HL-60 (cell line): ENCODE results near the gene RGS11.

ENCODE experiments used
- DNase-seq, 2 experiments: peaks; one replicate each; pipeline ENCODE4 v3.0.0-alpha.2; 2010 to 2020; ENCODE audit warnings: low read depth in 1 of 2, low spot score in 1 of 2
- H3K27ac ChIP-seq: fragments of 250-450 bp; sonication (Bioruptor Pico); replicated peaks from 2 replicates; pipeline ENCODE4 v1.5.1; 2020; ENCODE audit warnings: mild to moderate bottlenecking, moderate library complexity
- H3K27me3 ChIP-seq: fragments of 250-450 bp; sonication (Bioruptor Pico); 2 replicates; pipeline ENCODE4 v1.5.1; 2021; ENCODE audit warnings: mild to moderate bottlenecking, moderate library complexity; ENCODE audit not compliant: insufficient read depth, poor library complexity, severe bottlenecking
- H3K4me3 ChIP-seq: replicated peaks from 2 replicates; pipeline ENCODE4 v1.5.1; 2011; ENCODE audit warnings: mild to moderate bottlenecking, control low read depth, low read length; ENCODE audit not compliant: insufficient read depth
- CTCF ChIP-seq: IDR thresholded peaks from one replicate; pipeline ENCODE4 v1.5.1; 2011; ENCODE audit warnings: low read length, control low read depth, inconsistent platforms; ENCODE audit not compliant: insufficient read depth
- GABPA ChIP-seq: IDR thresholded peaks from 2 replicates; pipeline ENCODE4 v1.6.1; 2012; ENCODE audit warnings: low read depth
- POLR2AphosphoS5 ChIP-seq: IDR thresholded peaks from 2 replicates; pipeline ENCODE4 v1.6.1; 2012; ENCODE audit warnings: low read depth
- REST ChIP-seq: IDR thresholded peaks from 2 replicates; pipeline ENCODE4 v1.6.1; 2012; ENCODE audit warnings: low read depth; ENCODE audit not compliant: insufficient replicate concordance
- SPI1 ChIP-seq: IDR thresholded peaks from 2 replicates; pipeline ENCODE4 v1.6.1; 2012; ENCODE audit warnings: low read depth, mild to moderate bottlenecking, borderline replicate concordance

RGS11 gene

GRCh38 chr16:279531-279930 lies 3.8 kb upstream of the RGS11 start:
- no peak for DNase-seq
- H3K4me3 ChIP-seq, result no peak overlapping the region
- no peak for TF ChIP-seq REST
- no peak for TF ChIP-seq POLR2AphosphoS5
- no peak for TF ChIP-seq CTCF
- no peak for TF ChIP-seq SPI1
- no peak for TF ChIP-seq GABPA
- no peak overlapping the region for H3K27ac ChIP-seq
- peaks cover 33% of the 10 kb centered on the region for H3K27me3 ChIP-seq

GRCh38 chr16:278863-279366 lies 3.2 kb upstream of the RGS11 start:
- no peak overlapping the region for H3K4me3 ChIP-seq
- TF ChIP-seq POLR2AphosphoS5, result no peak
- no peak for TF ChIP-seq SPI1
- TF ChIP-seq REST, result no peak
- no peak for TF ChIP-seq GABPA
- no peak for TF ChIP-seq CTCF
- peak in 1 of 2 experiments; percentile 47 for DNase-seq
- H3K27me3 ChIP-seq, result peaks cover 36% of the 10 kb centered on the region
- H3K27ac ChIP-seq, result no peak overlapping the region

- Histone ChIP-seq H3K27ac (no peak overlapping the region), H3K27me3 (peaks cover 35% of the 10 kb centered on the region), H3K4me3 (no peak overlapping the region)
- TF ChIP-seq GABPA (no peak), POLR2AphosphoS5 (no peak), SPI1 (no peak), CTCF (no peak), REST (no peak)
- no peak for DNase-seq
These were observed 808 bp upstream of the RGS11 start for GRCh38 chr16:276426-277077.
